ENCODE results near the gene GLIPR1L2.
A peak's percentile ranks its signal among the peaks of the same experiment; 100 is the strongest.

DNA sequence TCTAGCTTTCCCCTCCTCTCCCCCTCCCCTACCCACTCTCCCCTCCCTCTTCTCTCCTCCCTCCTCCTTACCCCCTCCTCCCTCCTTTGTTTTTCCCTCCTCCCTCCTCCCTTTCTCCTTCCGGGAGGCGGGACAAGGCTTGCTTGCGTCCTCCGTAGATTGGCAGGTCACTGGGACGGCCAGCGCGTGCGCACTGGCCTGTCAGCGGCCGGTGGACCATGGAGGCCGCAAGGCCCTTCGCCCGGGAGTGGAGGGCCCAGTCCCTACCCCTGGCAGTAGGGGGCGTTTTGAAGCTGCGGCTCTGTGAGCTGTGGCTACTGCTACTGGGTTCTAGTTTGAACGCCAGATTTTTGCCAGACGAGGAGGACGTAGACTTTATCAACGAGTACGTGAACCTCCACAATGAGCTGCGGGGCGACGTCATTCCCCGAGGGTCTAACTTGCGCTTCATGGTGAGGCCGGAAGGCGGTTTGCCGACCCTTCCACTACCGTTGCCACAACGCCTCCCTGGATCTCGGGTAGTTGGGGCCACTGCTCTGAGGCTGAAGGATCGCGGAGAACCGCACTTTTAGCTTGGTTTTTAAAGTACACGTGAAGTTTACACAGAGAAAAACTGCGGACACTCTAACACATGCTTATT lies at the start of gene GLIPR1L2:
- TF ChIP-seq SNAI2 (CRISPR knock-in tag; IDR thresholded peaks at IDR 0.05) (peak; percentile 95), OSR1 (CRISPR knock-in tag; IDR thresholded peaks at IDR 0.05) (no peak), GLIS3 (CRISPR knock-in tag; IDR thresholded peaks at IDR 0.05) (no peak), PATZ1 (CRISPR knock-in tag; IDR thresholded peaks at IDR 0.05; ENCODE audit: borderline replicate concordance) (no peak), CSRNP3 (CRISPR knock-in tag; IDR thresholded peaks at IDR 0.05) (no peak), ISL1 (CRISPR knock-in tag; IDR thresholded peaks at IDR 0.05) (no peak), RARB (CRISPR knock-in tag; IDR thresholded peaks at IDR 0.05) (no peak), ZC3H10 (CRISPR knock-in tag; IDR thresholded peaks at IDR 0.05) (no peak), ZNF70 (CRISPR knock-in tag; IDR thresholded peaks at IDR 0.05) (peak; percentile 43; the same call in 1 of the 2 replicates), TCF4 (CRISPR knock-in tag; IDR thresholded peaks at IDR 0.05; ENCODE audit: borderline replicate concordance) (peak; percentile 38; the same call in 1 of the 2 replicates), ARNTL (CRISPR knock-in tag; IDR thresholded peaks at IDR 0.05; ENCODE audit: borderline replicate concordance, low read depth) (peak; percentile 35; the same call in 1 of the 2 replicates)
- TF ChIP-seq, protein P1, sequence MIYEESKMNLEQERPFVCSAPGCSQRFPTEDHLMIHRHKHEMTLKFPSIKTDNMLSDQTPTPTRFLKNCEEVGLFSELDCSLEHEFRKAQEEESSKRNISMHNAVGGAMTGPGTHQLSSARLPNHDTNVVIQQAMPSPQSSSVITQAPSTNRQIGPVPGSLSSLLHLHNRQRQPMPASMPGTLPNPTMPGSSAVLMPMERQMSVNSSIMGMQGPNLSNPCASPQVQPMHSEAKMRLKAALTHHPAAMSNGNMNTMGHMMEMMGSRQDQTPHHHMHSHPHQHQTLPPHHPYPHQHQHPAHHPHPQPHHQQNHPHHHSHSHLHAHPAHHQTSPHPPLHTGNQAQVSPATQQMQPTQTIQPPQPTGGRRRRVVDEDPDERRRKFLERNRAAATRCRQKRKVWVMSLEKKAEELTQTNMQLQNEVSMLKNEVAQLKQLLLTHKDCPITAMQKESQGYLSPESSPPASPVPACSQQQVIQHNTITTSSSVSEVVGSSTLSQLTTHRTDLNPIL (CRISPR knock-in tag; IDR thresholded peaks at IDR 0.05; ENCODE audit: low read depth), result no peak
- TF ChIP-seq, protein P2, sequence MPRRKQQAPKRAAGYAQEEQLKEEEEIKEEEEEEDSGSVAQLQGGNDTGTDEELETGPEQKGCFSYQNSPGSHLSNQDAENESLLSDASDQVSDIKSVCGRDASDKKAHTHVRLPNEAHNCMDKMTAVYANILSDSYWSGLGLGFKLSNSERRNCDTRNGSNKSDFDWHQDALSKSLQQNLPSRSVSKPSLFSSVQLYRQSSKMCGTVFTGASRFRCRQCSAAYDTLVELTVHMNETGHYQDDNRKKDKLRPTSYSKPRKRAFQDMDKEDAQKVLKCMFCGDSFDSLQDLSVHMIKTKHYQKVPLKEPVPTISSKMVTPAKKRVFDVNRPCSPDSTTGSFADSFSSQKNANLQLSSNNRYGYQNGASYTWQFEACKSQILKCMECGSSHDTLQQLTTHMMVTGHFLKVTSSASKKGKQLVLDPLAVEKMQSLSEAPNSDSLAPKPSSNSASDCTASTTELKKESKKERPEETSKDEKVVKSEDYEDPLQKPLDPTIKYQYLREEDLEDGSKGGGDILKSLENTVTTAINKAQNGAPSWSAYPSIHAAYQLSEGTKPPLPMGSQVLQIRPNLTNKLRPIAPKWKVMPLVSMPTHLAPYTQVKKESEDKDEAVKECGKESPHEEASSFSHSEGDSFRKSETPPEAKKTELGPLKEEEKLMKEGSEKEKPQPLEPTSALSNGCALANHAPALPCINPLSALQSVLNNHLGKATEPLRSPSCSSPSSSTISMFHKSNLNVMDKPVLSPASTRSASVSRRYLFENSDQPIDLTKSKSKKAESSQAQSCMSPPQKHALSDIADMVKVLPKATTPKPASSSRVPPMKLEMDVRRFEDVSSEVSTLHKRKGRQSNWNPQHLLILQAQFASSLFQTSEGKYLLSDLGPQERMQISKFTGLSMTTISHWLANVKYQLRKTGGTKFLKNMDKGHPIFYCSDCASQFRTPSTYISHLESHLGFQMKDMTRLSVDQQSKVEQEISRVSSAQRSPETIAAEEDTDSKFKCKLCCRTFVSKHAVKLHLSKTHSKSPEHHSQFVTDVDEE (CRISPR knock-in tag; IDR thresholded peaks at IDR 0.05), result no peak; the same call in 1 of the 2 replicates

Data from SK-N-SH treated with all-trans-retinoic acid at 6 μM for 48 hours (cell line).